H9 (cell line): ENCODE measurements around the gene ST14. TPM values are rescaled to one million over a fixed set of nuclear protein-coding genes. Genes with fewer than 3 reads are reported as not detected.
A peak's percentile ranks its signal among the peaks of the same experiment; 100 is the strongest.

Experiments
- DNase-seq: peaks from one replicate; pipeline ENCODE4 v3.0.0-alpha.2; 2017
- H2AFZ ChIP-seq: one replicate; pipeline ENCODE4 v1.6.1; 2013; ENCODE audit warnings: mild to moderate bottlenecking, low read length, control low read depth, moderate library complexity
- H2AK5ac ChIP-seq: 2 replicates; pipeline ENCODE4 v1.6.1; 2013; ENCODE audit warnings: low read length, control low read depth, mixed read lengths; ENCODE audit not compliant: insufficient read length
- H2BK120ac ChIP-seq: one replicate; pipeline ENCODE4 v1.6.1; 2013; ENCODE audit warnings: low read depth, mild to moderate bottlenecking, low read length, control low read depth, inconsistent platforms; ENCODE audit not compliant: poor library complexity, severe bottlenecking
- H2BK12ac ChIP-seq: 2 replicates; pipeline ENCODE4 v1.6.1; 2013; ENCODE audit warnings: low read length, control low read depth, mixed read lengths, low read depth; ENCODE audit not compliant: insufficient read length
- H2BK15ac ChIP-seq: 2 replicates; pipeline ENCODE4 v1.6.1; 2013; ENCODE audit warnings: low read depth, low read length, control low read depth
- H2BK20ac ChIP-seq: one replicate; pipeline ENCODE4 v1.6.1; 2013; ENCODE audit warnings: low read depth, mild to moderate bottlenecking, low read length, control low read depth, inconsistent platforms; ENCODE audit not compliant: poor library complexity, severe bottlenecking
- H2BK5ac ChIP-seq: 2 replicates; pipeline ENCODE4 v1.6.1; 2013; ENCODE audit warnings: low read length, control low read depth, mixed read lengths; ENCODE audit not compliant: insufficient read length
- H3K14ac ChIP-seq: 2 replicates; pipeline ENCODE4 v1.6.1; 2013; ENCODE audit warnings: low read length, control low read depth; ENCODE audit not compliant: insufficient read depth
- H3K18ac ChIP-seq: 2 replicates; pipeline ENCODE4 v1.6.1; 2013; ENCODE audit warnings: low read depth, mild to moderate bottlenecking, mixed read lengths, low read length, control low read depth; ENCODE audit not compliant: insufficient read length
- H3K23ac ChIP-seq: 2 replicates; pipeline ENCODE4 v1.6.1; 2013; ENCODE audit warnings: low read length, control low read depth, mixed read lengths, low read depth; ENCODE audit not compliant: insufficient read length
- H3K23me2 ChIP-seq: 2 replicates; pipeline ENCODE4 v1.6.1; 2013; ENCODE audit warnings: low read depth, mild to moderate bottlenecking, mixed read lengths, low read length, control low read depth; ENCODE audit not compliant: insufficient read length, poor library complexity, severe bottlenecking
- H3K27ac ChIP-seq: 2 replicates; pipeline ENCODE4 v1.5.1; 2013; ENCODE audit warnings: low read length, control low read depth, mixed read lengths, low read depth; ENCODE audit not compliant: insufficient read length
- H3K27me3 ChIP-seq: 2 replicates; pipeline ENCODE4 v1.6.1; 2013; ENCODE audit warnings: low read length, control low read depth, inconsistent platforms; ENCODE audit not compliant: insufficient read depth
- H3K4ac ChIP-seq: 2 replicates; pipeline ENCODE4 v1.6.1; 2013; ENCODE audit warnings: low read depth, mild to moderate bottlenecking, control low read depth, inconsistent platforms, low read length, moderate library complexity
- H3K4me1 ChIP-seq: 2 replicates; pipeline ENCODE4 v1.6.1; 2013; ENCODE audit warnings: low read length, control low read depth, inconsistent platforms; ENCODE audit not compliant: insufficient read depth
- H3K4me2 ChIP-seq: 2 replicates; pipeline ENCODE4 v1.6.1; 2013; ENCODE audit warnings: low read length, control low read depth, mixed read lengths; ENCODE audit not compliant: insufficient read length, insufficient read depth
- H3K56ac ChIP-seq: 2 replicates; pipeline ENCODE4 v1.6.1; 2013; ENCODE audit warnings: low read depth, mild to moderate bottlenecking, mixed read lengths, low read length, control low read depth; ENCODE audit not compliant: insufficient read length
- H3K79me1 ChIP-seq: 2 replicates; pipeline ENCODE4 v1.6.1; 2013; ENCODE audit warnings: low read depth, mild to moderate bottlenecking, moderate library complexity, low read length, control low read depth, inconsistent platforms; ENCODE audit not compliant: insufficient read depth, poor library complexity, severe bottlenecking
- H3K79me2 ChIP-seq: 2 replicates; pipeline ENCODE4 v1.6.1; 2013; ENCODE audit warnings: low read length, control low read depth, inconsistent platforms; ENCODE audit not compliant: insufficient read depth
- H3K9ac ChIP-seq: 2 replicates; pipeline ENCODE4 v1.6.1; 2013; ENCODE audit warnings: low read length, control low read depth, mixed read lengths; ENCODE audit not compliant: insufficient read length; ENCODE audit errors: extremely low read depth
- H3K9me3 ChIP-seq: one replicate; pipeline ENCODE4 v1.6.1; 2013; ENCODE audit warnings: low read depth, low read length, inconsistent platforms; ENCODE audit not compliant: control insufficient read depth
- H3T11ph ChIP-seq: one replicate; pipeline ENCODE4 v1.6.1; 2013; ENCODE audit warnings: mild to moderate bottlenecking, low read length, control low read depth, inconsistent platforms
- H4K20me1 ChIP-seq: one replicate; pipeline ENCODE4 v1.6.1; 2013; ENCODE audit not compliant: control insufficient read depth, insufficient read length, insufficient read depth
- H4K5ac ChIP-seq: 2 replicates; pipeline ENCODE4 v1.6.1; 2013; ENCODE audit warnings: low read depth, mild to moderate bottlenecking, mixed read lengths, low read length, control low read depth; ENCODE audit not compliant: insufficient read length
- H4K8ac ChIP-seq: replicated peaks from 2 replicates; pipeline ENCODE4 v1.6.1; 2013; ENCODE audit warnings: low read length, control low read depth, mixed read lengths, low read depth; ENCODE audit not compliant: insufficient read length
- H4K91ac ChIP-seq: 2 replicates; pipeline ENCODE4 v1.6.1; 2013; ENCODE audit warnings: low read depth, mild to moderate bottlenecking, moderate library complexity, mixed read lengths, low read length, control low read depth; ENCODE audit not compliant: insufficient read length
- H3K27ac Mint-ChIP-seq, 3 experiments: 2 replicates in 2 of 3; 3 replicates in 1 of 3; pipeline ENCODE4 v1.8.0; 2020 to 2021; ENCODE audit warnings: mixed read lengths in 3 of 3, mild to moderate bottlenecking in 1 of 3, moderate library complexity in 1 of 3
- H3K27me3 Mint-ChIP-seq: 2 replicates; pipeline ENCODE4 v1.8.0; 2021; ENCODE audit warnings: low read depth, mild to moderate bottlenecking, moderate library complexity, mixed read lengths
- H3K36me3 Mint-ChIP-seq, 3 experiments: 2 replicates in 2 of 3; 3 replicates in 1 of 3; pipeline ENCODE4 v1.8.0; 2020 to 2021; ENCODE audit warnings: low read depth in 3 of 3, mixed read lengths in 3 of 3; ENCODE audit not compliant: insufficient read depth in 1 of 3
- H3K4me1 Mint-ChIP-seq, 2 experiments: 2 replicates each; pipeline ENCODE4 v1.8.0; 2020; ENCODE audit warnings: mixed read lengths in 2 of 2
- H3K4me3 Mint-ChIP-seq, 2 experiments: 2 replicates in 1 of 2; 3 replicates in 1 of 2; pipeline ENCODE4 v1.8.0; 2020 to 2021; ENCODE audit warnings: mild to moderate bottlenecking in 2 of 2, mixed read lengths in 2 of 2, moderate library complexity in 1 of 2
- H3K9me3 Mint-ChIP-seq, 2 experiments: 2 replicates in 1 of 2; 3 replicates in 1 of 2; pipeline ENCODE4 v1.8.0; 2020; ENCODE audit warnings: mild to moderate bottlenecking in 2 of 2, mixed read lengths in 2 of 2, moderate library complexity in 1 of 2
- WGBS: extraction: QIAGEN DNeasy Blood & Tissue Kit; methylation state at CpG from one replicate; pipeline ENCODE4 v1.1.7; 2013; ENCODE audit warnings: missing lambda C conversion rate, low lambda C conversion rate, mixed read lengths; ENCODE audit not compliant: insufficient read length; ENCODE audit errors: extremely low coverage; 5-methylcytosine and 5-hydroxymethylcytosine counted together
- total RNA-seq: library from RNA; stranded (reverse); gene quantifications from 2 replicates; pipeline ENCODE4 v1.2.1, GENCODE V29; 2021
- TF ChIP-seq, protein P1 (sequence below): fragments of 200-600 bp; sonication (generic); conservative IDR thresholded peaks from 3 replicates; pipeline ENCODE4 v1.8.0; 2021; ENCODE audit warnings: antibody characterized with exemption, mild to moderate bottlenecking

The ST14 gene
- total RNA-seq, 1 experiment from 2014 or later: 22.4 TPM

DNA sequence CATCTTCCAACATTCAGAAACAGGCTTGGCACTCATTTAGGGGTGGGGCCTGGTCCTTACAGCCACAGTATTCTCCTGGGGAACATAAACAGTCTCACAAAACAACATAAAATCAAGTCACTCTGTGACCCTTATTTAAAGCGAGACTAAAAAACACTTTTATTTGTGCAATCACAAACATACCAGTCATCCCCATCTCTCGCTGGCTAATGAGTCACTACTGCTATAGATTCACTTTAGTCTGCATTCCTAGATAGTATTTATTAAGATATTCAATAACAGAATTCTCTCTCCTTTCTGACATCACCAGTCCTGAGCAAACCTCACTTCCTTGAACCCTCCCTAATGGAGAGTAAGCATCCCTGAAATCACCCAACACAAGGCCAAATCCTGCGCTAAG is 87.2 kb downstream of the ST14 start:
- Histone ChIP-seq H2BK120ac (no peak overlapping the region), H3T11ph (no peak overlapping the region), H3K56ac (no peak overlapping the region), H2BK15ac (no peak overlapping the region), H3K23ac (no peak overlapping the region), H3K18ac (no peak overlapping the region), H3K27me3 (no peaks in the 10 kb centered on the region), H4K20me1 (no peaks in the 10 kb centered on the region), H3K9me3 (no peaks in the 10 kb centered on the region), H3K23me2 (no peaks in the 10 kb centered on the region), H3K9ac (no peak overlapping the region), H3K4ac (no peak overlapping the region), H3K4me1 (no peaks in the 10 kb centered on the region; the same call in 1 of the 2 replicates), H4K5ac (no peak overlapping the region), H3K79me2 (peaks cover 5% of the 10 kb centered on the region; the same call in 1 of the 2 replicates), H2BK5ac (no peak overlapping the region), H3K79me1 (no peaks in the 10 kb centered on the region), H3K27ac (no peak overlapping the region), H2AK5ac (no peak overlapping the region), H3K14ac (no peak overlapping the region), H2BK20ac (no peak overlapping the region), H2AFZ (no peak overlapping the region), H3K4me2 (no peak overlapping the region), H4K91ac (no peak overlapping the region), H2BK12ac (no peak overlapping the region), H4K8ac (no peak overlapping the region)
- peaks cover 0 to under 1% of the 10 kb centered on the region in 2 experiments; a peak in 2 of 5 replicates for H3K9me3 Mint-ChIP-seq
- H3K4me3 Mint-ChIP-seq: no peak overlapping the region
- no CpG with 5 or more reads among the region's 3 CpGs for WGBS
- H3K27me3 Mint-ChIP-seq: no peaks in the 10 kb centered on the region
- DNase-seq: no peak
- H3K36me3 Mint-ChIP-seq: peaks cover 0 to 5% (median 1%) of the 10 kb centered on the region in 3 experiments; a peak in 3 of 7 replicates
- peak overlapping the region in 2 of 3 experiments; percentile 21 to 79; a peak in 3 of 7 replicates for H3K27ac Mint-ChIP-seq
- TF ChIP-seq, protein P1, sequence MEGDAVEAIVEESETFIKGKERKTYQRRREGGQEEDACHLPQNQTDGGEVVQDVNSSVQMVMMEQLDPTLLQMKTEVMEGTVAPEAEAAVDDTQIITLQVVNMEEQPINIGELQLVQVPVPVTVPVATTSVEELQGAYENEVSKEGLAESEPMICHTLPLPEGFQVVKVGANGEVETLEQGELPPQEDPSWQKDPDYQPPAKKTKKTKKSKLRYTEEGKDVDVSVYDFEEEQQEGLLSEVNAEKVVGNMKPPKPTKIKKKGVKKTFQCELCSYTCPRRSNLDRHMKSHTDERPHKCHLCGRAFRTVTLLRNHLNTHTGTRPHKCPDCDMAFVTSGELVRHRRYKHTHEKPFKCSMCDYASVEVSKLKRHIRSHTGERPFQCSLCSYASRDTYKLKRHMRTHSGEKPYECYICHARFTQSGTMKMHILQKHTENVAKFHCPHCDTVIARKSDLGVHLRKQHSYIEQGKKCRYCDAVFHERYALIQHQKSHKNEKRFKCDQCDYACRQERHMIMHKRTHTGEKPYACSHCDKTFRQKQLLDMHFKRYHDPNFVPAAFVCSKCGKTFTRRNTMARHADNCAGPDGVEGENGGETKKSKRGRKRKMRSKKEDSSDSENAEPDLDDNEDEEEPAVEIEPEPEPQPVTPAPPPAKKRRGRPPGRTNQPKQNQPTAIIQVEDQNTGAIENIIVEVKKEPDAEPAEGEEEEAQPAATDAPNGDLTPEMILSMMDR: no peak
- peaks cover 22 to 27% of the 10 kb centered on the region in 2 experiments for H3K4me1 Mint-ChIP-seq
